Prostate gland (tissue), 2 donors: ENCODE measurements around the gene CBFA2T3.

Source experiments
- POLR2A ChIP-seq: fragments of 450-650 bp; IDR thresholded peaks from one replicate; pipeline ENCODE4 v1.6.1; 2016; ENCODE audit warnings: antibody characterized with exemption, mild to moderate bottlenecking
- TF ChIP-seq, protein P1 (sequence below), 4 experiments: fragments of 200-600 bp in 2 of 4; fragments of 450-650 bp in 2 of 4; sonication (generic) in 2 of 4; IDR thresholded peaks; 1 replicate in 3 of 4; 2 replicates in 1 of 4; pipeline ENCODE4 v1.5.1; 2016 to 2019; ENCODE audit warnings: antibody characterized with exemption in 4 of 4, mild to moderate bottlenecking in 2 of 4, moderate library complexity in 2 of 4

DNA sequence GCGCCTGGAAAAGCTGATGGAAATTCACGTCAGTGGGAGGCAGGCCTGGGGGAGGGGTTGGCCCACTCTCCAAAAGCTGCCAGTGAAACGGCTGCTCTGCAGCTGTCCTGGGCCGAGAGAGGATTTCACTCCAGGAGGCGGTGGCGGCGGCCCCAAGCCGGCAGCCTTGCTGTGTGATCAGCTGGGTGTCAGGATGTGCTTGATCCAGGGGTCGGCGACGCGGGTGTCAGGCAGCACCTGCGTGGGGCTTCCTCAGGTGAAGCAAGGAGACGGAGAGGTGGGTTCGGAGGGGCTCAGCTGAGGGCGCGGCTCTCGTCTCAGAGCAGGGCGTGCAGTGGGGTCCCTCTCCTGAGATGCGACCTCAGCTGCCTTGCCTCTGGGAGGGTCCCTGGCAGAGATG lies 7.0 kb downstream of the CBFA2T3 start:
- no peak for TF ChIP-seq POLR2A
- TF ChIP-seq, protein P1, sequence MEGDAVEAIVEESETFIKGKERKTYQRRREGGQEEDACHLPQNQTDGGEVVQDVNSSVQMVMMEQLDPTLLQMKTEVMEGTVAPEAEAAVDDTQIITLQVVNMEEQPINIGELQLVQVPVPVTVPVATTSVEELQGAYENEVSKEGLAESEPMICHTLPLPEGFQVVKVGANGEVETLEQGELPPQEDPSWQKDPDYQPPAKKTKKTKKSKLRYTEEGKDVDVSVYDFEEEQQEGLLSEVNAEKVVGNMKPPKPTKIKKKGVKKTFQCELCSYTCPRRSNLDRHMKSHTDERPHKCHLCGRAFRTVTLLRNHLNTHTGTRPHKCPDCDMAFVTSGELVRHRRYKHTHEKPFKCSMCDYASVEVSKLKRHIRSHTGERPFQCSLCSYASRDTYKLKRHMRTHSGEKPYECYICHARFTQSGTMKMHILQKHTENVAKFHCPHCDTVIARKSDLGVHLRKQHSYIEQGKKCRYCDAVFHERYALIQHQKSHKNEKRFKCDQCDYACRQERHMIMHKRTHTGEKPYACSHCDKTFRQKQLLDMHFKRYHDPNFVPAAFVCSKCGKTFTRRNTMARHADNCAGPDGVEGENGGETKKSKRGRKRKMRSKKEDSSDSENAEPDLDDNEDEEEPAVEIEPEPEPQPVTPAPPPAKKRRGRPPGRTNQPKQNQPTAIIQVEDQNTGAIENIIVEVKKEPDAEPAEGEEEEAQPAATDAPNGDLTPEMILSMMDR (IDR thresholded peaks at IDR 0.05): no peak
